Ishikawa (cell line): ENCODE measurements around the gene C18orf54.

ENCODE experiments used
- CEBPB ChIP-seq: IDR thresholded peaks from 2 replicates; pipeline ENCODE4 v1.6.1; 2012
- CREB1 ChIP-seq: IDR thresholded peaks from 2 replicates; pipeline ENCODE4 v1.6.1; 2012; ENCODE audit warnings: low read depth
- EGR1 ChIP-seq: IDR thresholded peaks from 2 replicates; pipeline ENCODE4 v1.6.1; 2012
- EP300 ChIP-seq: IDR thresholded peaks from 2 replicates; pipeline ENCODE4 v1.6.1; 2012; ENCODE audit warnings: borderline replicate concordance
- FOXM1 ChIP-seq: IDR thresholded peaks from 2 replicates; pipeline ENCODE4 v1.6.1; 2012; ENCODE audit warnings: low read depth, borderline replicate concordance
- MAX ChIP-seq: IDR thresholded peaks from 2 replicates; pipeline ENCODE4 v1.6.1; 2012
- RAD21 ChIP-seq: IDR thresholded peaks from 2 replicates; pipeline ENCODE4 v1.6.1; 2012; ENCODE audit warnings: low read depth
- REST ChIP-seq: IDR thresholded peaks from 2 replicates; pipeline ENCODE4 v1.6.1; 2012; ENCODE audit warnings: low read depth, mild to moderate bottlenecking
- TAF1 ChIP-seq: IDR thresholded peaks from 2 replicates; pipeline ENCODE4 v1.6.1; 2012; ENCODE audit warnings: low read depth, mild to moderate bottlenecking
- TCF12 ChIP-seq: IDR thresholded peaks from 2 replicates; pipeline ENCODE4 v1.6.1; 2012; ENCODE audit warnings: low read depth
- TEAD4 ChIP-seq: IDR thresholded peaks from 2 replicates; pipeline ENCODE4 v1.6.1; 2012
- USF1 ChIP-seq: IDR thresholded peaks from 2 replicates; pipeline ENCODE4 v1.6.1; 2012
- YY1 ChIP-seq: IDR thresholded peaks from 2 replicates; pipeline ENCODE4 v1.6.1; 2012; ENCODE audit warnings: low read depth
- ZBTB7A ChIP-seq: IDR thresholded peaks from 2 replicates; pipeline ENCODE4 v1.6.1; 2012; ENCODE audit warnings: low read depth

- no peak for TF ChIP-seq CREB1
- TF ChIP-seq TAF1 = no peak
- TF ChIP-seq MAX = no peak
- no peak for TF ChIP-seq CEBPB
- TF ChIP-seq EGR1 = no peak
- no peak for TF ChIP-seq EP300
- no peak for TF ChIP-seq REST
- no peak for TF ChIP-seq YY1
- no peak for TF ChIP-seq ZBTB7A
- no peak for TF ChIP-seq RAD21
- TF ChIP-seq TCF12 = no peak
- no peak for TF ChIP-seq FOXM1
- no peak for TF ChIP-seq USF1
- no peak for TF ChIP-seq TEAD4
These were observed 36.1 kb downstream of the C18orf54 start for GRCh38 chr18:54393648-54394294.
